ENCODE measurements around the gene KCNJ10.
A peak's percentile ranks its signal among the peaks of the same experiment; 100 is the strongest.

Gene KCNJ10

GRCh38 chr1:160048335-160048734 is 21.6 kb downstream of the KCNJ10 start:
- ChIA-PET POLR2A (no interaction called here), CTCF (interaction anchor here (0.7 to 25.0 kb wide), 5 partner anchors 10 to 109 kb away, joined by 3 to 541 read pairs (median 7); partner anchors contain the start of gene KCNJ9)
- H3K27ac ChIP-seq (ENCODE audit: extremely low read depth, low read depth, low read length) = no peak overlapping the region
- no peak overlapping the region for H3K4me3 ChIP-seq (ENCODE audit: low read depth, low read length)
- TF ChIP-seq, protein P1, sequence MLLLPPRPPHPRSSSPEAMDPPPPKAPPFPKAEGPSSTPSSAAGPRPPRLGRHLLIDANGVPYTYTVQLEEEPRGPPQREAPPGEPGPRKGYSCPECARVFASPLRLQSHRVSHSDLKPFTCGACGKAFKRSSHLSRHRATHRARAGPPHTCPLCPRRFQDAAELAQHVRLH (tag by site-specific recombination; IDR thresholded peaks at IDR 0.05) = no peak
- peak; percentile 55 for TF ChIP-seq PRDM1 (tag by site-specific recombination; IDR thresholded peaks at IDR 0.05)
- H3K9me3 ChIP-seq (ENCODE audit: control insufficient read depth, insufficient read depth, low read depth, low read length) = no peaks in the 10 kb centered on the region
- H3K36me3 ChIP-seq (ENCODE audit: control insufficient read depth in 2 of 2, insufficient read depth in 1 of 2, low read length in 2 of 2) = no peaks in the 10 kb centered on the region
- H3K4me1 ChIP-seq (ENCODE audit: control insufficient read depth, insufficient read depth, low read length) = no peaks in the 10 kb centered on the region

GRCh38 chr1:160047111-160047991 is 22.6 kb downstream of the KCNJ10 start:
- TF ChIP-seq ZNF148 (tag by site-specific recombination; IDR thresholded peaks at IDR 0.05; ENCODE audit: borderline replicate concordance) (no peak), ZNF621 (tag by site-specific recombination; IDR thresholded peaks at IDR 0.05) (no peak), PRDM1 (tag by site-specific recombination; IDR thresholded peaks at IDR 0.05) (0 out of 2 replicates have a peak, but pooled peaks have one; percentile 13), ZNF768 (tag by site-specific recombination; IDR thresholded peaks at IDR 0.05) (0 out of 2 replicates have a peak, but pooled peaks have one; percentile 1)
- H3K36me3 ChIP-seq (ENCODE audit: control insufficient read depth in 2 of 2, insufficient read depth in 1 of 2, low read length in 2 of 2) = no peaks in the 10 kb centered on the region
- H3K9me3 ChIP-seq (ENCODE audit: control insufficient read depth, insufficient read depth, low read depth, low read length) = no peaks in the 10 kb centered on the region
- POLR2A ChIA-PET = no interaction called here
- H3K4me1 ChIP-seq (ENCODE audit: control insufficient read depth, insufficient read depth, low read length) = no peaks in the 10 kb centered on the region
- H3K27ac ChIP-seq (ENCODE audit: extremely low read depth, low read depth, low read length) = no peak overlapping the region
- CTCF ChIA-PET = interaction anchor here (0.6 to 25.0 kb wide), 24 partner anchors 7 to 351 kb away, joined by 3 to 541 read pairs (median 5); partner anchors contain the start of genes IGSF8, KCNJ9 and PIGM
- H3K4me3 ChIP-seq (ENCODE audit: low read depth, low read length) = no peak overlapping the region

- no peak overlapping the region for H3K27ac ChIP-seq (ENCODE audit: extremely low read depth, low read depth, low read length)
- no peak for TF ChIP-seq HOXC10 (CRISPR knock-in tag; IDR thresholded peaks at IDR 0.05)
- TF ChIP-seq MZF1 (tag by site-specific recombination; IDR thresholded peaks at IDR 0.05; ENCODE audit: borderline replicate concordance) = no peak
- no peak for TF ChIP-seq ZNF202 (tag by site-specific recombination; IDR thresholded peaks at IDR 0.05; ENCODE audit: borderline replicate concordance)
- no peak for TF ChIP-seq ZNF23 (tag by site-specific recombination; IDR thresholded peaks at IDR 0.05; ENCODE audit: borderline replicate concordance)
- TF ChIP-seq GLIS1 (tag by site-specific recombination; IDR thresholded peaks at IDR 0.05) = peak; percentile 100
- TF ChIP-seq SCRT1 (tag by site-specific recombination; IDR thresholded peaks at IDR 0.05; ENCODE audit: borderline replicate concordance) = peak; percentile 96
- no peak for TF ChIP-seq ZSCAN18 (tag by site-specific recombination; IDR thresholded peaks at IDR 0.05)
- no peak for TF ChIP-seq ZNF398 (tag by site-specific recombination; IDR thresholded peaks at IDR 0.05)
- TF ChIP-seq ZBTB48 (tag by site-specific recombination; IDR thresholded peaks at IDR 0.05) = no peak
- TF ChIP-seq ZIC2 (tag by site-specific recombination; IDR thresholded peaks at IDR 0.05) = peak; percentile 99
- no peak for TF ChIP-seq ZBTB26 (tag by site-specific recombination; optimal IDR thresholded peaks at IDR 0.05)
- no peak for TF ChIP-seq GLI2 (tag by site-specific recombination; IDR thresholded peaks at IDR 0.05; ENCODE audit: borderline replicate concordance, low read depth)
- TF ChIP-seq, protein P2, sequence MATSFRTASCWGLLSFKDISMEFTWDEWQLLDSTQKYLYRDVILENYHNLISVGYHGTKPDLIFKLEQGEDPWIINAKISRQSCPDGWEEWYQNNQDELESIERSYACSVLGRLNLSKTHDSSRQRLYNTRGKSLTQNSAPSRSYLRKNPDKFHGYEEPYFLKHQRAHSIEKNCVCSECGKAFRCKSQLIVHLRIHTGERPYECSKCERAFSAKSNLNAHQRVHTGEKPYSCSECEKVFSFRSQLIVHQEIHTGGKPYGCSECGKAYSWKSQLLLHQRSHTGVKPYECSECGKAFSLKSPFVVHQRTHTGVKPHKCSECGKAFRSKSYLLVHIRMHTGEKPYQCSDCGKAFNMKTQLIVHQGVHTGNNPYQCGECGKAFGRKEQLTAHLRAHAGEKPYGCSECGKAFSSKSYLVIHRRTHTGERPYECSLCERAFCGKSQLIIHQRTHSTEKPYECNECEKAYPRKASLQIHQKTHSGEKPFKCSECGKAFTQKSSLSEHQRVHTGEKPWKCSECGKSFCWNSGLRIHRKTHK (tag by site-specific recombination; IDR thresholded peaks at IDR 0.05) = no peak
- TF ChIP-seq ZNF660 (tag by site-specific recombination; IDR thresholded peaks at IDR 0.05) = peak; percentile 25; the same call in 1 of the 2 replicates
These were observed 23.4 kb downstream of the KCNJ10 start for GRCh38 chr1:160046494-160047110.

More at GRCh38 chr1:160046494-160047110, 23.4 kb downstream of the KCNJ10 start:
- ChIA-PET POLR2A (no interaction called here), CTCF (interaction anchor here (0.6 to 25.0 kb wide), 29 partner anchors 8 to 506 kb away, joined by 3 to 541 read pairs (median 6); partner anchors contain the start of genes IGSF8, KCNJ9 and PIGM)
- no peaks in the 10 kb centered on the region for H3K4me1 ChIP-seq (ENCODE audit: control insufficient read depth, insufficient read depth, low read length)
- H3K9me3 ChIP-seq (ENCODE audit: control insufficient read depth, insufficient read depth, low read depth, low read length) = no peaks in the 10 kb centered on the region
- H3K4me3 ChIP-seq (ENCODE audit: low read depth, low read length) = no peak overlapping the region
- no peaks in the 10 kb centered on the region for H3K36me3 ChIP-seq (ENCODE audit: control insufficient read depth in 2 of 2, insufficient read depth in 1 of 2, low read length in 2 of 2)
